ENCODE results near the gene TMEM181.

- TF ChIP-seq CTCF (IDR thresholded peaks at IDR 0.05; ENCODE audit: insufficient read depth, low read length, poor library complexity, severe bottlenecking) (no peak), EZH2phosphoT487 (conservative IDR thresholded peaks at IDR 0.05; ENCODE audit: low read length) (no peak)
These were observed 37.7 kb downstream of the TMEM181 start for GRCh38 chr6:158597565-158597964.

All from SU-DHL-6 (cell line).